Measurements from ENCODE around the gene PIK3R5. TPM values are rescaled to one million over a fixed set of nuclear protein-coding genes. Genes with fewer than 3 reads are reported as not detected.

Gene PIK3R5
- polyA plus RNA-seq, 1 donor from 2014 or later = not detected

- H3F3A ChIP-seq (ENCODE audit: insufficient read depth, low read length, poor library complexity, severe bottlenecking) = no peaks in the 10 kb centered on the region
- no peak overlapping the region for H3K9ac ChIP-seq (ENCODE audit: low read length)
- H3K36me3 ChIP-seq (ENCODE audit: insufficient read depth, low read length) = no peaks in the 10 kb centered on the region
- H2AFZ ChIP-seq (ENCODE audit: low read depth, low read length) = no peak overlapping the region
- H3K27me3 ChIP-seq (ENCODE audit: insufficient read depth, low read depth, low read length) = peaks cover 19% of the 10 kb centered on the region
- no peaks in the 10 kb centered on the region for H4K20me1 ChIP-seq (ENCODE audit: insufficient read depth)
- TF ChIP-seq EP300 (conservative IDR thresholded peaks at IDR 0.05; ENCODE audit: poor library complexity, severe bottlenecking) (no peak), MXI1 (conservative IDR thresholded peaks at IDR 0.05; ENCODE audit: poor library complexity, severe bottlenecking) (no peak), RAD21 (conservative IDR thresholded peaks at IDR 0.05) (peak; percentile 36), CTCF (IDR thresholded peaks at IDR 0.05; ENCODE audit: poor library complexity, severe bottlenecking) (peak; percentile 55), SMC3 (conservative IDR thresholded peaks at IDR 0.05; ENCODE audit: poor library complexity) (peak; percentile 53)
- H3K9me3 ChIP-seq (ENCODE audit: low read length) = no peaks in the 10 kb centered on the region
- no peaks in the 10 kb centered on the region for H3K79me2 ChIP-seq (replicated peaks; ENCODE audit: insufficient read depth, low read length)
- H3K4me3 ChIP-seq (ENCODE audit: low read length) = no peak overlapping the region
- no peak overlapping the region for H3K27ac ChIP-seq (ENCODE audit: low read length)
- no peaks in the 10 kb centered on the region for H3K9me2 ChIP-seq (ENCODE audit: insufficient read depth, low read length)
- H3K4me2 ChIP-seq (ENCODE audit: low read length) = no peak overlapping the region
These were observed 32.6 kb upstream of the PIK3R5 start for GRCh38 chr17:8997994-8998628.

GRCh38 chr17:8995711-8996110 lies 30.2 kb upstream of the PIK3R5 start:
- Histone ChIP-seq H2AFZ (ENCODE audit: low read depth, low read length) (no peak overlapping the region), H3K79me2 (replicated peaks; ENCODE audit: insufficient read depth, low read length) (no peaks in the 10 kb centered on the region), H3K27me3 (ENCODE audit: insufficient read depth, low read depth, low read length) (no peaks in the 10 kb centered on the region), H3F3A (ENCODE audit: insufficient read depth, low read length, poor library complexity, severe bottlenecking) (no peaks in the 10 kb centered on the region), H3K27ac (ENCODE audit: low read length) (no peak overlapping the region), H3K9me3 (ENCODE audit: low read length) (no peaks in the 10 kb centered on the region), H3K4me2 (ENCODE audit: low read length) (no peak overlapping the region), H3K36me3 (ENCODE audit: insufficient read depth, low read length) (no peaks in the 10 kb centered on the region), H3K9me2 (ENCODE audit: insufficient read depth, low read length) (no peaks in the 10 kb centered on the region), H3K9ac (ENCODE audit: low read length) (no peak overlapping the region), H3K4me3 (ENCODE audit: low read length) (no peak overlapping the region), H4K20me1 (ENCODE audit: insufficient read depth) (no peaks in the 10 kb centered on the region)
- TF ChIP-seq CTCF (IDR thresholded peaks at IDR 0.05; ENCODE audit: poor library complexity, severe bottlenecking) (no peak), REST (IDR thresholded peaks at IDR 0.05; ENCODE audit: borderline replicate concordance) (no peak), MXI1 (conservative IDR thresholded peaks at IDR 0.05; ENCODE audit: poor library complexity, severe bottlenecking) (no peak), EP300 (conservative IDR thresholded peaks at IDR 0.05; ENCODE audit: poor library complexity, severe bottlenecking) (no peak), EZH2 (IDR thresholded peaks at IDR 0.05; ENCODE audit: borderline replicate concordance, insufficient read depth, low read length, poor library complexity, severe bottlenecking) (no peak), RAD21 (conservative IDR thresholded peaks at IDR 0.05) (no peak), SMC3 (conservative IDR thresholded peaks at IDR 0.05; ENCODE audit: poor library complexity) (no peak), POLR2AphosphoS5 (IDR thresholded peaks at IDR 0.05) (no peak), TAF1 (IDR thresholded peaks at IDR 0.05; ENCODE audit: low read depth) (no peak)

Measured in neural cell (in vitro differentiated cells).